HL-60 (cell line): ENCODE measurements around the gene EMC6.
"Not testable (repeated sequence)": the region's sequence is repeated elsewhere in the genome, so short reads cannot be mapped to it uniquely, and the experiment has no call there.

Source experiments
- CTCF ChIP-seq: IDR thresholded peaks from one replicate; pipeline ENCODE4 v1.5.1; 2011; ENCODE audit warnings: low read length, control low read depth, inconsistent platforms; ENCODE audit not compliant: insufficient read depth
- POLR2AphosphoS5 ChIP-seq: IDR thresholded peaks from 2 replicates; pipeline ENCODE4 v1.6.1; 2012; ENCODE audit warnings: low read depth

GRCh38 chr17:3702041-3702539, 33.5 kb downstream of the EMC6 start:
- not testable (repeated sequence) for TF ChIP-seq POLR2AphosphoS5, CTCF
